Measurements from ENCODE around the gene CTBP2. TPM values are rescaled to one million over a fixed set of nuclear protein-coding genes. Genes with fewer than 3 reads are reported as not detected.

Gene CTBP2
- total RNA-seq, 2 donors from 2014 or later, result 32.0 to 49.0 TPM

- peak overlapping the region; percentile 11 to 81 (median 64) for H3K27ac ChIP-seq
- H3K27me3 ChIP-seq, result no peaks in the 10 kb centered on the region
- TF ChIP-seq POLR2A (IDR thresholded peaks at IDR 0.05), result no peak
- TF ChIP-seq CTCF (IDR thresholded peaks at IDR 0.05), result peak; percentile 91 to 97 (median 96)
- H3K4me1 ChIP-seq, result peaks cover 49% of the 10 kb centered on the region
- ATAC-seq (peak; percentile 81), DNase-seq (peak; percentile 89 to 93 (median 90))
- H3K36me3 ChIP-seq (replicated peaks in 1 of 2; ENCODE audit: insufficient read depth in 1 of 2, low read depth in 2 of 2), result no peaks in the 10 kb centered on the region
- no peaks in the 10 kb centered on the region for H3K9me3 ChIP-seq
- no peak overlapping the region for H3K4me3 ChIP-seq
- 35 to 36% methylated on average over 15 to 16 of the region's 16 CpGs for WGBS, 2 donors
- intact Hi-C loops (cut with DNase I), result no loop called here
Measured at GRCh38 chr10:125048094-125048864, 112.1 kb downstream of the CTBP2 start.

GRCh38 chr10:125043841-125044658 is 116.3 kb downstream of the CTBP2 start:
- intact Hi-C loops (cut with DNase I), result no loop called here
- DNase-seq (no peak), ATAC-seq (no peak)
- no peaks in the 10 kb centered on the region for H3K36me3 ChIP-seq (replicated peaks in 1 of 2; ENCODE audit: insufficient read depth in 1 of 2, low read depth in 2 of 2)
- H3K4me3 ChIP-seq, result no peak overlapping the region
- WGBS, 2 donors, result 74 to 78% methylated on average over 10 to 17 of the region's 17 CpGs
- no peak for TF ChIP-seq CTCF (IDR thresholded peaks at IDR 0.05)
- no peak for TF ChIP-seq POLR2A (IDR thresholded peaks at IDR 0.05)
- no peaks in the 10 kb centered on the region for H3K9me3 ChIP-seq
- peak overlapping the region in 3 of 4 donors; percentile 18 to 81 (median 75) for H3K27ac ChIP-seq
- H3K27me3 ChIP-seq, result no peaks in the 10 kb centered on the region
- peaks cover 58% of the 10 kb centered on the region for H3K4me1 ChIP-seq

GRCh38 chr10:125041856-125042506 is 118.4 kb downstream of the CTBP2 start:
- intact Hi-C loops (cut with DNase I), result no loop called here
- WGBS, 2 donors, result 79 to 87% methylated on average over 9 of the region's 9 CpGs
- Histone ChIP-seq H3K27ac (no peak overlapping the region), H3K9me3 (no peaks in the 10 kb centered on the region), H3K27me3 (no peaks in the 10 kb centered on the region), H3K36me3 (replicated peaks in 1 of 2; ENCODE audit: insufficient read depth in 1 of 2, low read depth in 2 of 2) (no peaks in the 10 kb centered on the region), H3K4me3 (no peak overlapping the region), H3K4me1 (peaks cover 68% of the 10 kb centered on the region)
- TF ChIP-seq POLR2A (IDR thresholded peaks at IDR 0.05), result no peak
- TF ChIP-seq CTCF (IDR thresholded peaks at IDR 0.05), result no peak
- ATAC-seq (no peak), DNase-seq (no peak)

- Histone ChIP-seq H3K4me1 (peaks cover 68% of the 10 kb centered on the region), H3K36me3 (replicated peaks in 1 of 2; ENCODE audit: insufficient read depth in 1 of 2, low read depth in 2 of 2) (no peaks in the 10 kb centered on the region), H3K27me3 (no peaks in the 10 kb centered on the region), H3K4me3 (no peak overlapping the region), H3K27ac (peak overlapping the region; percentile 27 to 67 (median 58)), H3K9me3 (no peaks in the 10 kb centered on the region)
- intact Hi-C loops (cut with DNase I), result no loop called here
- TF ChIP-seq POLR2A (IDR thresholded peaks at IDR 0.05) (no peak), CTCF (IDR thresholded peaks at IDR 0.05) (no peak)
- DNase-seq, result peak in 1 of 4 donors; percentile 52
- no peak for ATAC-seq
- 23 to 38% methylated on average over 10 to 15 of the region's 15 CpGs for WGBS, 2 donors
Measured at GRCh38 chr10:125039354-125039769, 121.0 kb downstream of the CTBP2 start.
